ENCODE data around the gene CRHR2.

CRHR2 gene

DNA sequence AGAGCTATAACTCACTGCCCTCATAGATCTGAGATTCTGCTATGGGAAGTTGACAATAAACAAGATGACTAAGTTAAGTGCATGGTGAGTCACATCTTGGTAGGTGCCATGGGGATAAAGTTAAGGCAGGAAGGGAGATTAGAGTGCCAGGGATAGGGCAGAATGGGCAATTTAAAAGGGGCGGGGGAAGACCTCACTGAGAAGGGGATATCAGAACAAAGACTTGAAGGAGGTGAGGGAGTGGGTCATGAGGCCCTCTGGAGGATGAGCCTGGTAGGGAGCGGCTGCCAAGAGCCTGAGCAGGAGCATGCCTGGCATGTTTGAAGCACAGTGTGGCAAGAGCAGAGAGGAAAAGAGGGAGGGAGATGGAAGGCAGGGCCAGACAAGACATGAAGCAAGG is 34.9 kb upstream of the CRHR2 start:
- H3K4me3 ChIP-seq (ENCODE audit: low read depth, low read length), result no peak overlapping the region
- TF ChIP-seq, protein P1, sequence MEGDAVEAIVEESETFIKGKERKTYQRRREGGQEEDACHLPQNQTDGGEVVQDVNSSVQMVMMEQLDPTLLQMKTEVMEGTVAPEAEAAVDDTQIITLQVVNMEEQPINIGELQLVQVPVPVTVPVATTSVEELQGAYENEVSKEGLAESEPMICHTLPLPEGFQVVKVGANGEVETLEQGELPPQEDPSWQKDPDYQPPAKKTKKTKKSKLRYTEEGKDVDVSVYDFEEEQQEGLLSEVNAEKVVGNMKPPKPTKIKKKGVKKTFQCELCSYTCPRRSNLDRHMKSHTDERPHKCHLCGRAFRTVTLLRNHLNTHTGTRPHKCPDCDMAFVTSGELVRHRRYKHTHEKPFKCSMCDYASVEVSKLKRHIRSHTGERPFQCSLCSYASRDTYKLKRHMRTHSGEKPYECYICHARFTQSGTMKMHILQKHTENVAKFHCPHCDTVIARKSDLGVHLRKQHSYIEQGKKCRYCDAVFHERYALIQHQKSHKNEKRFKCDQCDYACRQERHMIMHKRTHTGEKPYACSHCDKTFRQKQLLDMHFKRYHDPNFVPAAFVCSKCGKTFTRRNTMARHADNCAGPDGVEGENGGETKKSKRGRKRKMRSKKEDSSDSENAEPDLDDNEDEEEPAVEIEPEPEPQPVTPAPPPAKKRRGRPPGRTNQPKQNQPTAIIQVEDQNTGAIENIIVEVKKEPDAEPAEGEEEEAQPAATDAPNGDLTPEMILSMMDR (IDR thresholded peaks at IDR 0.05; ENCODE audit: low read depth, low read length), result no peak

- no peak overlapping the region for H3K4me3 ChIP-seq (ENCODE audit: low read depth, low read length)
- TF ChIP-seq, protein P1 (IDR thresholded peaks at IDR 0.05; ENCODE audit: low read depth, low read length), result no peak
Observed at GRCh38 chr7:30714129-30714528, 31.9 kb upstream of the CRHR2 start.

GRCh38 chr7:30713392-30713791 is 31.1 kb upstream of the CRHR2 start:
- TF ChIP-seq, protein P1 (IDR thresholded peaks at IDR 0.05; ENCODE audit: low read depth, low read length), result no peak
- H3K4me3 ChIP-seq (ENCODE audit: low read depth, low read length), result no peak overlapping the region

DNA sequence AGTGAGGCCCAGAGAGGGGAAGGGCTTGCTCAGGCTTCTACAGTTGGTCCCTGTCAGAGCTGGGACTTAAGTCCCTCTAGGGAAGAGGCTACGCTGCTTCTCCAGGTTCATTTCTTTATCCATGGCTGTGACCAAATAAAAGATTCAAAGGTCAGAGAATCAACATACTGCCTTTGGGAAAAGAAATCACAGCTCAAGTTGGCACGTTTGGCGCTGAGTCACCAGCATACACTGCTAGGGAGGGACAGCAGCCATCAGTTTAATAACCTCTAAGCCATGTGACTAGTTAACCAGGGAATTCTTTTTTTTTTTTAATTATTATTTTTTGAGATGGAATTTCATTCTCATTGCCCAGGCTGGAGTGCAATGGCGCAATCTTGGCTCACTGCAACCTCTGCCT is 28.4 kb upstream of the CRHR2 start:
- TF ChIP-seq, protein P1 (IDR thresholded peaks at IDR 0.05; ENCODE audit: low read depth, low read length), result no peak
- no peak overlapping the region for H3K4me3 ChIP-seq (ENCODE audit: low read depth, low read length)

DNA sequence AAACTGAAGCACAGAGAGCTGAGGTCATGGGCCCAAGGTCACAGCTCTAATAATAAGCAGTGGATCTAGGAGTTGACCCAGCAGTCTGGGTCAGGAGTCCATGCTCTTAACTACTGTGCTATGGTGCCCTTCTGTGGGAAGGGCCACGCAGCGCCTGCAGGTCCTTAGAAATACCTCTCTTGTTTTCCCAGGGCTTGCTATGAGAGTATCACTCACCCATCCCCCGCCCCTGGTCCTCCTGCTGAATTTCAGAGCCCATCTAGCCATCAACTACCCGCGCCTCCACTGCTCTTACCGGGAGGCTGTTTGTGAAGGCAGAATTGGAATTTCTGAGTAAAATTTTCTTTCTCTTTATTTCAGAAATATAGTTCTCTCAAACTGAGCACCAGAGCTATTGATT is 27.3 kb upstream of the CRHR2 start:
- TF ChIP-seq, protein P1 (IDR thresholded peaks at IDR 0.05; ENCODE audit: low read depth, low read length), result no peak
- no peak overlapping the region for H3K4me3 ChIP-seq (ENCODE audit: low read depth, low read length)

DNA sequence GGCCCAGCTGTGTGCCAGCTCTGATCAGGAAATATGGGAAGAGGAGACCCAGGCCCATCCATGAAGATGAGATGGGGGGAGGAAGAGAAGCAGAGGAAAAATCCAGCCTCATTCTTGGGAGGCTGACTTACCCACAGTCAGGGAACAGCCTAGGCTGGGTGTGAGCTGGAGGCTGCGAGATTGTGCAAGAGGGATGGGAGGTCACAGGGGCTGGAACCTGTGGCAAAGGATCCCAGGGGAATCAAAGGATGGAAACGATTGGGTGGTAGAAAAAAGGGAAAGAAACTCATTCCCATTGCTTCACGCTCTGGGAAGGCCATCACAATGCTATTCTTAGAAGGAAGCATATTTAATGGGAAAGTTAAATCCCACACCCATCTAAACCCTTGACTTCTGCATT is 26.7 kb upstream of the CRHR2 start:
- TF ChIP-seq, protein P1 (IDR thresholded peaks at IDR 0.05; ENCODE audit: low read depth, low read length), result no peak
- H3K4me3 ChIP-seq (ENCODE audit: low read depth, low read length), result no peak overlapping the region

- TF ChIP-seq, protein P1 (IDR thresholded peaks at IDR 0.05; ENCODE audit: low read depth, low read length), result no peak
- H3K4me3 ChIP-seq (ENCODE audit: low read depth, low read length), result no peak overlapping the region
Observed at GRCh38 chr7:30708412-30708811, 26.2 kb upstream of the CRHR2 start.

Data from WI38 (cell line).